GM10248 (cell line): ENCODE results near the gene ALDH3A2.

Experiments used
- CTCF ChIA-PET: fragments of 300-600 bp; sonication (Branson Sonifier 250); formaldehyde crosslinking; extraction: SDS; loops from one replicate; lab custom pipeline; 2021; ENCODE audit warnings: antibody characterized with exemption; lab: Yijun Ruan, JAX
- POLR2A ChIA-PET: fragments of 350-650 bp; sonication (Branson Sonifier 250); formaldehyde crosslinking; extraction: SDS; loops from one replicate; lab custom pipeline; 2020; ENCODE audit warnings: antibody characterized with exemption; lab: Yijun Ruan, JAX
- DNase-seq: peaks from one replicate; pipeline ENCODE4 v3.0.0; 2012; ENCODE audit errors: extremely low spot score
- CTCF ChIP-seq: IDR thresholded peaks from 2 replicates; pipeline ENCODE4 v1.5.1; 2012; ENCODE audit warnings: mild to moderate bottlenecking, low read depth; ENCODE audit errors: extremely low read depth, missing control alignments, control extremely low read depth

The ALDH3A2 gene

DNA sequence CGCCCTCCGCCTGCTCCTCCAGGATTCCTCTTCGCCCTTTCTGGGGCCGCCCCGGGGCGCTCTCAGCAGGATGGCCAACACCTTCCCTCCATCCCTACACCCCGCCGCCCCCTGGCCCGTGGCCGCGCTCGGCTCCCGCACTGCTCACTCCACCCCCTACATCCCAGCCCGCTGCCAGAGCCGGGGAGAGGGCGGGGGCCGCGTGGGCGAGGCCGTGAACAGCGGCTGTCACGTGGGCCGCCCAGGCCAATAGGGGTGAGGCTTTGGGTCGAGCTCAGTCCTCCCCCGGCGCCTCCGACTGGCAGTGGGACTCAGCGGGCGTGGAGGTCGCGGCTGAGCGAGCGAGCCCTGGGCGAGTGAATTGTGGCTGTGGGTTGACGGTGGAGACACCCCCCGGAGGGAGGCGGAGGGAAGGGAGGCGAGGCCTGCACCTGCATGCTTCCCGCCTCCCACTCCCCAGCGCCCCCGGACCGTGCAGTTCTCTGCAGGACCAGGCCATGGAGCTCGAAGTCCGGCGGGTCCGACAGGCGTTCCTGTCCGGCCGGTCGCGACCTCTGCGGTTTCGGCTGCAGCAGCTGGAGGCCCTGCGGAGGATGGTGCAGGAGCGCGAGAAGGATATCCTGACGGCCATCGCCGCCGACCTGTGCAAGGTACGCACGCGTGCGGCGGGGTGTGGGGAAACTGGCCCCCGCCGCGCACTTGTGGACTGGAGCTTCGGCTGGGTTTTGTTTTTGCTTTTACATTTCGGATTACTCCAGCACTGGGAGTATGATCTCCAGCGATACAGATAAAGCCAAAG is at the start of gene ALDH3A2:
TSS of gene ALDH3A2 (plus strand) at position 277 of the 799 bp plus-strand sequence. CDS start at position 498, 221 bp downstream.
- DNase-seq = peak; percentile 99
- POLR2A ChIA-PET = interaction anchor here (1.0 to 1.6 kb wide), 3 partner anchors 12 to 146 kb away, joined by 3 to 5 read pairs (median 4); no protein-coding TSS in a partner anchor
- CTCF ChIA-PET = interaction anchor here (1.0 to 5.6 kb wide), 17 partner anchors 8 to 286 kb away, joined by 3 to 26 read pairs (median 13); partner anchors contain the start of genes B9D1 and MAPK7
- TF ChIP-seq CTCF = peak; percentile 30

GRCh38 chr17:19610311-19610710 is 38.2 kb upstream of the ALDH3A2 start:
- CTCF ChIA-PET = no interaction called here
- no peak for DNase-seq
- no peak for TF ChIP-seq CTCF
- POLR2A ChIA-PET = no interaction called here

- TF ChIP-seq CTCF = no peak
- ChIA-PET POLR2A (no interaction called here), CTCF (interaction anchor here (0.7 to 1.4 kb wide), 2 partner anchors 8 to 34 kb away, joined by 3 read pairs; no protein-coding TSS in a partner anchor)
- DNase-seq = no peak
Measured at GRCh38 chr17:19610879-19611278, 37.7 kb upstream of the ALDH3A2 start.

DNA sequence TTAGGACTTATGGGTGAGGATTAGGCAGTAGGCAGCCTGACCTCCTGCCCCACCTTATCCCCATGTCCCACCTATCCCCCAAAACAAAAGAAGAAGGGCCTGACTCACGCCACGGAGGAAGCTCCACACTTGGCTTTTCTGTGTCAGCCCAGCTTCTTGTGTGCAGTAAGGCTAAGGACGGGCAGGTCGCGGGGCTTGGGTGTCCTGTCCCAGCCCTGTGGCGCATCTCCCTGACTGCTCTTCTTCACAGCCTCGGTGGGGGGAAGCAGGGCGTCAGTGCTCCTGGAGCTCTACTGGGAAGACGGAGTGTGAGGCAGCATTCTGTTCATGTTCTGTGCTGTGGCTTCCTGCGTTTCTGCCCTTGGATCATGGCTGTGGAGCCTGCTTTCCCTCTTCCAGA is 34.6 kb upstream of the ALDH3A2 start:
- no peak for DNase-seq
- CTCF ChIA-PET = interaction anchor here (2.1 kb wide), 2 partner anchors 16 to 152 kb away, joined by 7 to 9 read pairs; no protein-coding TSS in a partner anchor
- POLR2A ChIA-PET = no interaction called here
- no peak for TF ChIP-seq CTCF

DNA sequence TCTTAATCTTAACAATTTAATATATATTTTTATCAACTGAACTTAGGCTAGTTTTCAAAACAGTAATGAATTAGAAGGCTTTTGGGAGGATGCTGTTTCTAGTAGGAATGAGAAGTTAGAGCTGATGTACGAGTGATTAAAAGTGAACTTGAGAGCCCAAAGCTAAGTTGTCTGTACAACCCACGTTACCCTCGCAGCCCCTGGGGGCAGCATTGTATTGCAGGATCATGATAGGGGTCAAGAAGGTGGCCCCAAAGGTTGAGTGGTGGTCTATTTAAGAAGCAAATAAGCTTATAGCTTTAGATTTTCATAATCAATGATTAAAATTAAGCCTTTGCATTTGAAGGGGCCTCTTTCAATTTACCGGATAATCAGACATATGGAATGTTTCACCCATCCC is 33.7 kb upstream of the ALDH3A2 start:
- DNase-seq = no peak
- POLR2A ChIA-PET = no interaction called here
- CTCF ChIA-PET = interaction anchor here (1.4 to 2.1 kb wide), 4 partner anchors 17 to 151 kb away, joined by 4 to 9 read pairs (median 6); no protein-coding TSS in a partner anchor
- TF ChIP-seq CTCF = no peak

DNA sequence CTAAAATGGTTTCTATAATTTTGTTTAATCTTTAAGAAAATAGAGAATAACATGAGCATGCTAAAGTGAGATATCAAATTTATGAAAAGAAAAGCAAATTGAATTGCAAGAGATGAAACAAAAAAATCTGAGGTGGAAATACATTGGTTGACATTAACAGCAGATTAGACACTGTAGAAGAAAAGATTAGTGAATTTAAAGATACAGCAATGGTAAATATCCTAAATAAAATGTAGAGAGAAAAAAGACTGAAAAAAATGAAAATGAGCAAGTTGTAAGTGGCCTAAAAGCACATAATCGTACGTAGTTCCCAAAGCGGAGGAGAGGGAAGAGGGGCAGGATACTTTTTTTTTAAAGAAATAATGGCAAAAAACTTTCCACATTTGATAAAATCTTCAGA is 30.5 kb upstream of the ALDH3A2 start:
- POLR2A ChIA-PET = no interaction called here

More for the DNA sequence above, 30.5 kb upstream of the ALDH3A2 start:
- no peak for TF ChIP-seq CTCF
- DNase-seq = no peak
- CTCF ChIA-PET = interaction anchor here (1.3 kb wide), 1 partner anchor 16 kb away, joined by 5 read pairs; no protein-coding TSS in a partner anchor
